Sciatic nerve (tissue), 2 donors: ENCODE data around the gene NEURL1. TPM values are rescaled to one million over a fixed set of nuclear protein-coding genes. Genes with fewer than 3 reads are reported as not detected.
A peak's percentile ranks its signal among the peaks of the same experiment; 100 is the strongest.
"Not testable (repeated sequence)": the region's sequence is repeated elsewhere in the genome, so short reads cannot be mapped to it uniquely, and the experiment has no call there.

Experiments used
- ATAC-seq: fragments of 200-7000 bp; cut with Tn5 transposase; one replicate; pipeline ENCODE4 v1.9.1; 2020; ENCODE audit warnings: mild to moderate bottlenecking, moderate library complexity
- DNase-seq: peaks from one replicate; pipeline ENCODE4 v3.0.0-alpha.2; 2020; ENCODE audit warnings: low spot score
- intact Hi-C: fragments of 100-400 bp; cut with DNase I; formaldehyde crosslinking; loops from one replicate; pipeline ENCODE4 v1.14.2; 2022
- total RNA-seq: library from RNA; stranded (reverse); fragmentation: NEBNext Ultra II Directional; extraction: Animal tissue kit (Norgen Biotek cat#: 25700); gene quantifications from one replicate; pipeline ENCODE4 v1.2.1, GENCODE V29; 2021
- donor health status: DM: no; HTN: no; CAD: no.
- donor health status: DM: no; HTN: no; CAD: no.

The NEURL1 gene
- total RNA-seq, 1 donor from 2014 or later: 0.36 TPM

DNA sequence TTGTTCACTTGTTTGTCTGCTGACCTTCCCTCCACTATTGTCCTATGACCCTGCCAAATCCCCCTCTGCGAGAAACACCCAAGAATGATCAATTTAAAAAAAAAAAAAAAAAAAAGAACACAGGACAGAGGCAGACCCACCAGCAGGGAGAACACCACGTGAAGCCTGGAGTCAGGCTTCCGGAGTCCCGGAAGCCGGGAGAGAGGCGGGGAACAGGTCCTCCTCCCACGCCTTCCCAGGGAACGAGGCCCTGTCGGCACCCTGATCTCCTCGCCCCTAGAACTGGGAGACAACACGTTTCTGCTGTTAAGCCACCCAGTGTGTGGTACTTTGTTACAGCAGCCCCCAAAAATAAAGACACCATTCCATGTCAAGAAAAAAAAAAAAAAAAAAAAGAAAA is 114.6 kb downstream of the NEURL1 start:
- intact Hi-C loops, DNase-seq: not testable (repeated sequence)
- peak; percentile 54 for ATAC-seq

DNA sequence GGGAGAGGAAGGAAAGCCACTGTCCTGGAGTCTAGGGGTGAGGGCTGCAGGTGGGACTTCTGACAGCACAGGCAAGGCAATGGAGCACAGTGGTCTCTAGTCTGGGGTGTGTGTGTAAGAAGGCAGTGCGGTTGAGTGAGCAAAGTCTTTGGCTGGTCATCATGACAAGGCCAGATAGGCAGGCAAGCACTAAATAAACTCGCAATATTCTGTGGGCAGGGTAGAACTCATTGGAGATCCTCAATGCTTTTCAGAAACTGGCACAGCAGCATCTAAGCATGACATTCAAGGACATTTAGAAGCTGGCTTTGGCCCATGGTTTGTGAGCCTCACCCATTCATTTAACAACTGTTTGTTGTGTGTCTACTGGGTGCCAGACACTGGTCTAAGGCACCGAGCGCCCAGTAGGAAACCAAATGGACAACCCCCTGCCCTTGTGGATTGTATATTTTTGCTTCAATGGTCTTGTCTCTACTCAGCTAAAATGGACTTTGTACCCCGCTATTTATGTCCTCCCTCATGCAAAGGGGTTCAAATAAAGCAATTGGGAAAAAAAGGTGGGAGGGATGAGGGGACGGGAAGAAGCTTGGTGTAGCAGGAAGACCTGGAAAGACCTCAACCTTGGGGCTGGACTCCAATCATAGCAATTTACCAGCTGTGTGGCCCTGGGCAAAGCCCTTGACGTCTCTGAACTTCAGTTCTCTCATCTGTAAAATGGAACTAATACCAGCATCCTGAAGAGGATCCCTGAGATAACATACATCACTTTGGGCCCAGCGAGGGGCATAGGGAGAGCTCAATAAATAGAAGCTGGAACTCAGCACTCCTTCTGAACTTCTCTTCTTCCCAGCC is 116.0 kb downstream of the NEURL1 start:
- no peak for ATAC-seq
- intact Hi-C loops: loop anchor here (10.0 kb wide), 1 partner anchor 245 kb away; the partner anchor contains the start of gene SH3PXD2A

GRCh38 chr10:103610083-103610472 is 116.6 kb downstream of the NEURL1 start:
- intact Hi-C loops: loop anchor here (10.0 kb wide), 1 partner anchor 245 kb away; the partner anchor contains the start of gene SH3PXD2A
- DNase-seq (no peak), ATAC-seq (no peak)

More for the DNA sequence above, 116.0 kb downstream of the NEURL1 start:
- DNase-seq: no peak

DNA sequence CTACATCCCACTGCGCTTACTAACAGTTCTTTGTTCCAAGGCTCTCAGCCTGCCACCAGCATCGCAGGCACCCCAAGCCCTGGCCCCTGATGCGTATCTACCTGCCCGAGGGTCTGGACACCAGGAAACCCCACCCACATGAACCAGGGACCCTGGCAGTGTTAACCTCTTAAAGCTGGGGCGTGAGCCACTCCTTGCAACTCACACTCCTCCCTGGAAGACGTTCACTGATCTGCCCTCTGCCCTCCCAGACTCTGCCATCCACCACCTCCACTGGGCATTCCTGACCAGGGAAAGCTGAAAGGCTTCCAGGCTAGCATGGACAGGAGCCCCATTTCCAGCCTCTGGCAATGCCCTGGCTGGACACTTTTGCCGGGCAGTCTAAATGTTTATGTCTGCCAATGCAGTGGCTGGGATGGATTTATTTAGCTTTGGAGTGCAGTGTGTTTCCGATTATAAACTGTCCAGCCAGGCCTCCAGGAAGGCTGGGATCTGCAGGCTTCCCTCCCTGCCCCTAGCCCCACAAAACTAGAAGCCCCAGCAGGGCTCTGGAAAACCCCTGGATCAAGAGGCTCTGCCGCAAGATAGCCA is 117.5 kb downstream of the NEURL1 start:
- intact Hi-C loops: loop anchor here (10.0 kb wide), 1 partner anchor 244 kb away; the partner anchor contains the start of gene SH3PXD2A
- no peak for ATAC-seq
- DNase-seq: no peak

DNA sequence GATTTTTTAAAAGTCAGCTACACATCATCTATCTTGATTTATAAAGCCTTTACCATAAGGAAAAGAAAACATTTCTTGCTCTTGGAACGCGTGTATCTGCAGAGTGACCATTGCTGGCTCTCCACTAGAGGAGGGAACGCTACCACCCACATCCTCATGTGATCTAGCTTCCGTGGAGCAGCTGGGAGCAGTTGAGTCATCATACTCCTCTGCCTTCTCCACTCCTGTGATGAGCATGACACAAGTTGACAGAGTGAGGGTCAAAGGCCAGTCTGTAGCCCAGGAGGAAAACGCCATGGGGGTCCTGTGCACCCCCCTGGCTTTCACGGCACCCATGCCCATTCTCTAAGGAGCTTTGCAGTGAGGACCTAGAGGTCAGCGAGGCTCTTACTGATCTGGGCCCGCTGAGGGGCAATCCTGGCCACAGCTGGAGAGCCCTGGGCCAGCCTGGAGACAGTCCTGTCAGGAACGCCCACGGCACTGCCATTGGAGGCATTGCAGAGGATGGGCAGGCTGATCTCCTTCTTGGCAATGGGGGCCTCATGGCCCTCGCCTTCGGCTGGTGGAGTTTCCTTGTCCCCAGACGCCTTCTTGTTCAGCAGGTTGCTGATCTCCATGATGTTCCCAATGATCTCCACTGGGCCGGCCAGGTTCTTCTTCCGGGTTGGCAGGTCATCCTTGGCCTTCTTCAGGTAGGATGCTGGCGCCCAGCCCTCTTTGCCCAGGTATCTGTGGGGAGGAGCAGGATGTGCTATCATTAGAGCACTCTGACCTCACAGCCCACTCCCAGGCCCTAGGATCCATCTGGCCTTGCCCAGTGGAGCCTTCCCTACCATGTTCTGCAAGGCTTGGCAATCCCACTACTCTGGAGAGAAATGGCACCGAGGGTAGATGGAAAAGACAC is 119.2 kb downstream of the NEURL1 start:
- ATAC-seq: no peak
- no peak for DNase-seq
- intact Hi-C loops: loop anchor here (10.0 kb wide), 1 partner anchor 242 kb away; the partner anchor contains the start of gene SH3PXD2A

DNA sequence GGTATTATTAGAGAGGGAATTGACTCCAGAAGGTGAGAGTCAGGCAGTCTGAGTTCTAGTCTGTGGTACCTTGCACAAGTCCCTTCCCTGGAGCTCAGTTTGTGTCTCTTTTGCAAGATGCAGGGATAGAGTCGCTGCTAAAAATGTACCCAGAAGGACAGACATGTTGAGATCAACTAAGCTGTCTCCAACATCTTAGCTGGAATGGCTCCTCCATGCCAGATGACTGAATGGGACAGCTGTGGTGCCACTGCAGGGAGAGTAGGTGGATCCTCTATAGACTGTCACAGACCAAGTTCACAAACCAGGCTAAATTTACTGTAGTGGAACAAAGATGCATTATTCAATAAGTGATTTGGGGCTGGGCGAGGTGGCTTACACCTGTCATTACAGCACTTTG is 120.1 kb downstream of the NEURL1 start:
- no peak for ATAC-seq
- no peak for DNase-seq
- intact Hi-C loops: loop anchor here (10.0 kb wide), 1 partner anchor 241 kb away; the partner anchor contains the start of gene SH3PXD2A

GRCh38 chr10:103614306-103615158 is 121.0 kb downstream of the NEURL1 start:
- intact Hi-C loops: loop anchor here (10.0 kb wide), 1 partner anchor 240 kb away; the partner anchor contains the start of gene SH3PXD2A
- DNase-seq (no peak), ATAC-seq (no peak)

DNA sequence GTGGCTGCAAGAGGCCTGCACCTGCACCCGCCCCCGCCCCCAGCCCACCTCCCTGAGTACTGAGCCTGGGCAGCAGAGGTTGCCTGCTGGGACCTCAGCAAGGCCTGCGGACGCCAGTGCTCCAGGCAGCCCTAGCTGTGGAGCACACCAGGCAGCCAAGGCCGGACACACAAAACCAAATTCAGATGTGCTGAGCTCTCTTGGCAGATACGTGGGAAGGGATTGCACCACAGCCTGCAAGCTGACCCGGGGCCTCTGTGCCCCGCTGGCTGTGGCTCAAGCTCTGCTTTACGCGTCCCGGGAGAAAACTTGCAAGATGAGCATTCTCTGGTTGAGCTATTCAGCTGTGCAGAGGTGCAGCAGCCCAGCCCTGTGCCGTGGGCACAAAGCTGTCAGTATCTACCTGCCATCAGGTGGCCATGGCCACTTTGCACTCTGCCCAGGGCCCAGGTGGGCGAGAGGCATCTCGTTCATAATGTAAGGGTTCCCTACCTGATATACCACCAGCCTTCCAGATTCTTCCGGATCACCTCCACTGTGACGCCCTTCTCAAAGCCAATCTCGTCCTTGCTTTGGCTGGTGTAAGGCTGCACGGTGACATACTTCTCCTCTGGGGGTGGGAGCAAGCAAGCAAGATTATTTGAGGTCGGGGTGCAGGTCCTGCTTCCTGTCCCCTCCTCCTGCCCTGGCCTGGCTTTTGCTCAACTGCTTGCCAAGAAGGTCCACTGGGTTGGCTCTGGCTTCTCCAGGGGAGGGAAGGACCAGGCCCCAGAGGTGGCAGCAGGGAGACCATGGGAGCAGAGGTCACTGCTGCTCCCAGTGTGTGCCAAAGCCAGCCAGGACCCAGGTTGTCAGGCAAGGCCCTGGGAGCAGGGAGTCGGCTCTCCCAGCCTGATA is 123.4 kb downstream of the NEURL1 start:
- peak; percentile 81 for ATAC-seq
- intact Hi-C loops: loop anchor here (10.0 kb wide), 1 partner anchor 238 kb away; the partner anchor contains the start of gene SH3PXD2A
- DNase-seq: peak; percentile 82

DNA sequence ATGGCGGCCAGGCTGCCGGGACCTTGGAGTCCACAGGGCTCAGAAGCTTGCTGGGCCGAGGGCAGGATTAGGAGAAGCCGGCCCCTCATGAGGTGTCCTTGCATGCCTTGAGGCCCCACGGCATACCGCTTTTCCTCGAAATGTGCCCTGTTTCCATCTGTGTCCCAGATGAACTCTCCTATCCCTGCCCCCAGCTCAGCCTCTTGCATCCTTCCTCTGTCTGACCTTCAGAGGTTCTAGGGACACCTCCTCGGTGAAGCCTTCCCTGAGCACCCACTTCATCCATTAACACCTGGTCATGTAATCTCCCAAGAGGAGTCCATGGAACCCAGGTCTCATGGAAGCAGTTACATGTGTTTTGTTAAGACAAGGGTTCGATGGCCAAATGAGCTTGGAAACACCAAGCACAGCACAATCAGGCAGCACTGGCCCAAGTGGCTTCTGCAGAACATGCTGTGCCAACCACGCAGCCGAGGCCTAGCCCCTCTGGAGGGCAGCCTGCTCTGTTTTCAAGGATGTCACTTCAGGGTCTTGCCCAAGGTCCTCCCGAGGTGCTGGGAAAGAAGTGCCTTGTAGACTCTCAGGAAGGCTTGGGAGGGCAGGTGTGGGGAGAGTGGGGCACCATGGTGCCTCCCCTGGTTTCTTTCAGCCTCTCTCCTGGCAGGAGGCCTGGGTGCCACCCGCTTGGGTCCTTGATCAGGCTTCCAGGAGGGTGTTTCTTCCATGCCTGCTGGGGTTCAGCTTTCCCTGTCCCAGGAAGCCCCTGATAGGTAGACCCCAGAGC is 124.3 kb downstream of the NEURL1 start:
- intact Hi-C loops: loop anchor here (10.0 kb wide), 1 partner anchor 237 kb away; the partner anchor contains the start of gene SH3PXD2A
- DNase-seq: no peak
- ATAC-seq: no peak

GRCh38 chr10:103618575-103619423 is 125.3 kb downstream of the NEURL1 start:
- DNase-seq (no peak), ATAC-seq (peak; percentile 67)
- intact Hi-C loops: loop anchor here (10.0 kb wide), 1 partner anchor 236 kb away; the partner anchor contains the start of gene SH3PXD2A

DNA sequence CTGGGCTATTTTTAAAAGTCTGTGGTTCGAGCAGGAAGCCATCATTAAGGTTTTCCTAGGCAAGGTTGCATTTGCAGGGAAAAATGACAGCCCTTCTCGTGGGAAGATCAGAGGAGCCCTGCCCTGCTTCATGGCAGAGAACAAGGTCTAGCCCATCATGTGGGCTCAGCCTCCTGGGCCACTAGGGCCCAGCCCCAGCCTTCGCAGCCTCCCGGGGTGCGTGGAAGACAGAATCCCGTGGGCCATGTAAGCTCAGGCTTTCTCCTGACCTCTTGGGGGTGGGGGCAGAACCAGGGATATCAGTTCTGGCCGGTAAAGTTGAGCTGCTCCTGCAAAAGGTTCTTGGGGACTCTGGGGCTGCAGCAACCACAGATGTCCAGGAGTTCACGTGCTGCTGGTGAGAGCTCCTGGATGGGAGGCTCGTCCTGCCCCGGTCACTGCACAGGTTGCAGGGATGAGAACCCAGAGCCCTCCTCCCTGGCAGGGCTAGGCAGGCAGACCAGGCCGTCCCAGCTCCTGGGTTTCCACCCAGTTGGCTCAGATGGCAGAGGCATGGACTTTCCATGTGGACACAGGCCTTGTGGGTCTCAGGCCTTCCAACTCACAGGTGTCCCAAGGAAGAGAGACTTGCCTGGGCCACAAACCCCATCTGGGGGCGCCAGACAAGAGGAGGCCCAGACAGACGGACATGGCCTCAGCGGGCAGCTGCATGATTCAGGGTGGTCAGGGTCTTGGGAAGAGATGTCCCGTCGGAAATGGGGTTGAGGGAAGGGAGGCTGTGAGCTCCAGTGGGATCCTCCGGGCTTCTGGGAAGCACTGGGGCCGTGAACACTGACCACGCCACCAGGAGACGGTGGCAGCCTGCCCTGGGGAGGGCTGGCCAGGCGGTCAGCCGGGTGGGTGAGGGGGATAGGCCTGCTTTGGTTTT is 126.2 kb downstream of the NEURL1 start:
- DNase-seq (no peak), ATAC-seq (no peak)
- intact Hi-C loops: loop anchor here (10.0 kb wide), 1 partner anchor 235 kb away; the partner anchor contains the start of gene SH3PXD2A

GRCh38 chr10:103620352-103620740 is 126.8 kb downstream of the NEURL1 start:
- intact Hi-C loops: no loop called here
- DNase-seq: no peak

DNA sequence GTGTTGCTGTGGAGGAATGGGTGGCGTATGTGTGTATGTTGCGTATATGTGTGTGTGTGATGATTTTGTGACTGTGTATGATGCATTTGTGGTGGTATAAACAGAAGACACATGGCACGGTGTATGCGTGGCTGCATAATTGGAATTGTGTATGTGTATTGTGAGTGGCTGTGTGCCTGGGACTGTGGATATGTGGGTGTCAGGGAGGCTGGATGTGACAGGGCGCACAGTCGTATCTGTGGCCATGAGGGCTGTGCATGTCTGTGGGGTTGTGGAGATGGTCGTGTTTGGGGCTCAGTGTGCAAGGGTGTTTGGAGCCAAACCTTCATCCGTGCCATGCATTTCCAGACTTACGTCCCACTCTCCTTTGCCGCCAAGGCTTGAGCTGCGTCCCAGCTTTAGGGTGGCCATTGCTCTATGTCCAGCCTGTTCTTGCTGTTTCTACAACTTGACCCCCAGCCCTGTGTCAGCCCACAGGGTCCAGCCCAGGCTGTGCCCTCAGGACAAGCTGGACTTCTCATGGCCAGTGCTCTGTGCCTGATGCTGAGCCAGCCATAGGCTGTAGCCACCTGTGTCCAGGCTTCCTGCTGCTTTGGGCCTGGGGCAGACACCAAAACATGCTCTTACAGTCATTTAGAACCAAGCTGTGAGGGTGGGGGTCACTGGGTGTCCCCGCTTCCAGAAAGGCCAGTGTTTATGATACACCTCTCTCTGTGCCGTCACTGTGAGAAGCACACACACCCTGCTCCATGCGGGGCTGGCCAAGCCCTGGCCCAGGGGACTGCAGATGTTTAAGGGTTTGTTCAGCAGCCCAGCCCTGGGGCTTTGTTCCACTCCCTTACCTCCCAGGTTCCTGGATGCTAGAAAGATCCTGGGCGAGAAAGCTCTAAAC is 127.6 kb downstream of the NEURL1 start:
- peak; percentile 7 for ATAC-seq
- intact Hi-C loops: no loop called here
- no peak for DNase-seq

More at GRCh38 chr10:103620352-103620740, 126.8 kb downstream of the NEURL1 start:
- ATAC-seq: no peak
